Stimulated activated CD4-positive, alpha-beta T cell treated with anti-CD3 and anti-CD28 coated beads, TNF-alpha, amount 100 ng/mL, for 48 hours (primary cell): Measurements from ENCODE around the gene APIP.

ENCODE experiments used
- DNase-seq, 3 donors: peaks; one replicate each; pipeline ENCODE4 v3.0.0-alpha.2; 2020; ENCODE audit warnings: low read depth in 3 of 3

The APIP gene

DNA sequence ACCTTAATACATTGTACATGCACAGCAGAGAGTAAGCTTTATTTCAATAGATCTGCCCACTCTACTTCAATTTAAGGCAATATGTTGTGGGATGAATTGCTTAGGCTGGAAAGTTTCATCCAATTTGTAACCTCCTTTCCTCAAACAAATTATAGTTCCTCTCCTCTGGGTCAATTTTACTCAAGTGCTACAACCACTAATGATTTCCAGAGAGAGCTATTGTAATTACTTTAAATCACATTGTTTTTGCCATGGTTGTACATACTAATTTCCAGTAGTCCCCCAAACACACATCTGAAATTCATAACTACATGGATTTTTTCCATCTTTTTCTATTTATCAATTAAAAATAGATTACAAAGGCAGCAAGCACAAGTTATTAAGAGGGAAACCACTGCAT, 72.9 kb downstream of the APIP start:
- no peak for DNase-seq

DNA sequence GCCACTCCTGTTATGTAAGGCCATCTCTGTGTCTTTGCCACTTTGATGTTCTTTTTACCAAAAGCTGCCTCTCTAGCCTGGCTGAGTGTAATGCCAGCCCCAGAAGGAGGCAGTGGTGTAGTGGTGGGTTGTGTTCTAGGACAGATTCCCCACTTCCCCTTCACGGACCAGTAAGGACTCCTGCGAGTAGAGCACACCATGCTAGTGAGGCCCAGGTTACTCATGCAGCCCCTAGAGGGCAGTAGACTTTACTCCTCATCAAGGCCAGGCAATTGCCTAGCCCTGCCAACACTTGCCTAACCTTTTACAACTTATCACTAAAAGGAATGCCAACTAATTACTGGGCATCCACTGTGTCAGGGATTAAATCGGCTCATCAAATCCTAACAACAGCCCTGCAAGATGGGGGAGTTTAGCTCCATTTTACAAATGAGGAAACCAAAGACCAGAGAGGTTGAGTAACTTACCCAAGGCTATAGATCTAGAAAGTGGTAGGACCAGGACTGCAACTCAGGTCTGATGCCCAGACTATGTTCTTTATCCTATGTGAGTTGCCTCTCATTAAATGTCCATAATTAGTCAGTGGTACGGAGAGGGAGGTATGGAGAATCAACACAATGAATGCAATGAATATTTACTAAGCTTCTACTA, 75.3 kb downstream of the APIP start:
- no peak for DNase-seq

DNA sequence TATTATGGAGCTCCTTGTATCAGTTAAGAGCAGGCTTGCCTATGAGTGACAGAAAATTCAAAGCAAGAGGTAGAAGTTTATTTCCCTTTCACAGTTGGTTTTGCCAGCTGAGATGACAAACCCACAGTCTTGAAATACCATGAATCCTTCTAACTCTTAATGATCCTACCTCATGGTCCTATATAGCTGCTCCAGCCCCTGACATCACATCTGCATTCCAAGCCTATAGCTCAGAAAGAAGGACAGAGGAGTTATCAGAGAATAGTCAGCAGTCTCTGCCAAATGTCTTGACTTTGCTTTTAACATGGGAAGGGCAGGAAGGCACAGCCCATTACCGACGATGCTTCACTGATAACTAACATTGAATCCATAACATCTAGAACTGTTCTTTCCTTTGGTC, 76.2 kb downstream of the APIP start:
- no peak for DNase-seq

DNA sequence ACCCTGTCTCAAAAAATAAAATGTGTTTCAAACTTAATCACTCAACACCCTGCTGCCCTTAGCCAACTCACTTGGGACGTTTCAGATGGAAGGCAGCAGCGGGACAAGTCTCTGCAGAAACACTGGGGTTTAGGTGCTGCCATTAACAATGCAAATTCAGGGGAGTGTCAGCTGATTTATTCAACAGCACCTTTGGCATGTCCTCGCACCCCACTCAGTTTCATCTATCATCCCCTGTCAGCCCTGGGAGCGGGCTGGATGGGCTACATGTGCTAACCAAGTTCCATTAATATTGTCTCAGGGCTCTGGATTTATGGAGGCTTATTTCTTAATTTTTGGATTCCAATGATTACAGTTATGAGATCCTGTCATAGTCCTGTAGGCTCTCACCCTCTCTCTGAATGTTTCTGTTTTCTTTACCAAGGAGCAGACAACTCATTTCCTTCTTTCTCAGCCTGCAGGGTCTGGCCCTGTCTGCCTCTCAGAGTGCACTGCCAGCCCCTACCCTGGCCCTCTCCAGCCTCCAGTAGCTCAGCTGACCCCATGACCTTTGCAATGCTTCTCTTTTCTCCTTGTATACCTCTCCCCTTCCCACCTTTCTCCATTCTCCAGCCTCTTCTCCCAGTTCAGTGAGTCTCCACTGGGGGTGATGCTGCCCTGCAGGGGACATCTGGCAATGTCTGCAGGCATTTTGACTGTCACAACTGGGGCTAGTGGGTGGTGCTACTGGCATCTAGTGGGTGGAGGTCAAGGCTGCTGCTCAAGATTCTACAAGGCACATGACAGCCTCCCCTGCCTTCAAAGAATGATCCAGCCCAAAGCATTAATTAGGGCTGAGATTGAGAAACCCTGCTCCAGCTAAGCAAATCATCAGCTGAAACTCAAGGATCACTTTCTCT, 79.0 kb downstream of the APIP start:
- DNase-seq: no peak

DNA sequence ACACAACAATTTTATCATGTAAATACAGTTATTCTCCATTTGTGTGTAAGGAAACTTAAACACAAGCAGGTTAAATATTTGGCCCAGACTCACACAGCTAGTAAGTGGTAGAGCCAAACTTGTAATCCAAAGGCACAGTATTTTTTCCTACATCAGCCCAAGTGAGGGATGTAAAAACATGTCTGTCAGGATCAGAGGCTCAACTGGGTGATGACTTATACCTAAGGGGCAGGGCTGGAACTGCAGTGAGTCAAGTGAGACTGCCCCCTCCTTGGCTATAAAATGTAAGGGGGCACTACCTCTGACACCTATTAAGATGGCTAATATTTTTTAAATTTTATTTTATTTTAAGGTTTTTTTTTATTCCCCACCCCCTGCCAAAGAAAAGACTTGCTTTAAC, 82.6 kb downstream of the APIP start:
- no peak for DNase-seq
